GM19035 (cell line): ENCODE results near the gene TUBA3C.

Source experiments
- ATAC-seq: cut with Tn5 transposase; IDR thresholded peaks from one replicate; pipeline ENCODE4 v1.9.1; 2021; ENCODE audit not compliant: unreplicated experiment

The TUBA3C gene

DNA sequence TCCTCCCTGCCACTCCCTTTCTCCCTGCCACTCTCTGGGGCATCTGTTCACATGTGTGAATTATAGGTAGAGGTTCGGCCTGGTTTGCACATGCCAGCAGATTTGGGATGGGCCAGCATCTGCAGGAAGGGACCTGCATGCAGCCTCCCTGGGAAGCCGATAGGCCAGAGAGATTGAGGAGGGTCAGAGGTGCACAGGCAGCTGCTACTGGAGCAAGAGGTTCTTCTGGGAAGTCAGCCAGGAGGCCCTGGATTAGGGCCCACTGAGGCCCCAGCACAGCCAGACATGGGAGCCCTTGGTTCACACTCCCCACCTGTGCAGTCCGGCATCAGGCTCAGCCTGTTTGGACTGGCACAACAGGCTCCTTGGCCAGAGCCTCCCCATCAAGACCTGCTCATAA lies 12.1 kb downstream of the TUBA3C start:
- ATAC-seq = no peak

- no peak for ATAC-seq
These were observed 20.3 kb downstream of the TUBA3C start for GRCh38 chr13:19161308-19161707.

GRCh38 chr13:19159761-19160420 lies 21.7 kb downstream of the TUBA3C start:
- no peak for ATAC-seq

DNA sequence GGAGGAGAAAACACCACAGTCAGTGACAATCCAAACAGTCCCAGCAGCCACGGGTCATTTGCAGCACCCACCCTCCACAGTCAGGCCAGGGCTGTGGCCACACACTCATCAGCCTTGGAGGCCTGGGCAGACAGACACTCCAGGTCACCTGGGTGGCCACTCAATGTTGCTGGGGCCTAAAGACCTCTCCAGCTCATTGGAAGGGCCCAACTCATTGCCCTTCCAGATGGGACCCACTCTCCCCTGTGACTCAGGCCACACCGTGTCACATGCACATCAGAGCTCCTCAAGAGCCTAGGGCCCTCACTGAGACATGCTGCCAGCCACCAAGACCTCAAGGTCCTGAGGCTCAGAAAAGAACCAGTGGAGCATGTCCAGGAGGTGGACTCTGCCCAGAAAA lies 22.4 kb downstream of the TUBA3C start:
- no peak for ATAC-seq

DNA sequence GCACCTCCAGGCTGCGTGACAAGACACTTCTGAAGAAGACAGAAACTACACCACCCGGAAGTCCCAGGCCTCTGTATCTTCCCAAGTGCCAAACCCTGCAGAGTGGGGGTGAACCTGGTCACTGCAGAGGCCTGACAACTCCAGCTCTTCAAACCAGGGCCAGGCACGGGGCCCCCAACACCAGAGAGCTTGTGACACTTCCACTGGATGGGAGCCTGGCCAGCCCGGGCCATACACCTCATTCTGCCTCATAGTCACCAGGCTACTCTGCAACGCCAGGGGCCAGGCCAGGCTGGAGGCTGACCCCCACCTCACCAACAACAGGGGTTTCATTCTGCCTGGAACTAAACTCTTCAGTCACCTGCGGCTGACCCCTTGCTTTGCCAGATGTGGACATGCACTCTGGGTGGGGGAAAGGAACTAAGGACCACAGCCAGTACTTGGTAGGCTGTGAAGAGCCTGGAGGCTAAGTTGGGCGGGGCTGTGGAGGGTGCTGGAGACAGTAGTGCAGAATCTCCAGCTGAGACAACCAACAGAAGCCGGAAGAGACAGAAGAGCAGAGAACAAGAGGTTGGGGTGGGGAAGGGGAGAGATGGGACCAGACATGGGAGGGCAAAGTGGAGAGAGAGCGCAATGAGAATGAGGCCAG lies 23.0 kb downstream of the TUBA3C start:
- ATAC-seq = no peak

- ATAC-seq = no peak
These were observed 23.6 kb downstream of the TUBA3C start for GRCh38 chr13:19158006-19158405.

DNA sequence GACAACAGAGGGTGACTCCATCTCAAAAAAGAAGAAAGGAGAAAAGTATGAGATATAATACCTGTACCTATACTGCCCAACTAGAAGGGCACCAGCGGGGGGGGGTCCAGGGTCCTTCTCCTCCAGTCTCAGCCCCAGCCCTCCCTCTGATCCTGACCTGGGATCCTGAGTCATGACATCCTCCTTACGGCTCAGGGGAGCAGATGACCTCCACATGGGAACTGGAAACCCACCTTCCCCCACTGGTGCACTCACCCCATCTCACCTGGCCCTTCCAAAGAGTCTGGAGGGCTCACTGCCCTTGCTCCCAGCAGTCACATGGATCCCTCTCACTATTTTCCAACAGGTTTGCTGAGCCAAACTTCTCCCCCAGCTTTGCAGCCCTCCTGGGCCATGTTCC lies 24.2 kb downstream of the TUBA3C start:
- ATAC-seq = no peak

GRCh38 chr13:19156013-19156825 lies 25.4 kb downstream of the TUBA3C start:
- ATAC-seq = no peak

DNA sequence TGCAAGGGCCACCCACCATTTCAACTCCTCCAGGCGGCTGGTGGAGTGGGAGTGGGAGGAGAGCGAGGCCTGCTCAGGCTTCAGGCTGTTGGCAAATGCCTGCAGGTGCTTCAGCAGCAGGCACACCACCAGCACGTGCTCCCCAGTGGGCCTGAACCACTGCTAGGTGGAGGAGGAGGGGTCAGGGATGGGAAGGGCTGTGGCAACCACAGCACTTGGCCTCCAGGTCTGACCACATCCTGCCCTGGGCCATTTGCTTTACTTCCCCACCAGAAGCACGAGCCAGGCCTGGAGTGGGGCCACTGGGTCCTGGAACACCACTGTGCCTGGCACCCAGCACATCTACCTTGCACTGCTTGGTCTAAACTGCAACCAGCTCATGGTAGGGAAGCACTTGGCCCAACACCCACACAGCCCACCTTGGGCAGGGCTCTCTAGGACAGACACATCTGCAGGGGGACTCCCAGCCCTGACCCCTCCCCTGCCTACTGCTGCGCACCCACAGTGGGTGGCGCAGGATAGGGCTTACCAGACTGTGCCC lies 26.2 kb downstream of the TUBA3C start:
- ATAC-seq = no peak

GRCh38 chr13:19154843-19155242 lies 26.8 kb downstream of the TUBA3C start:
- no peak for ATAC-seq

DNA sequence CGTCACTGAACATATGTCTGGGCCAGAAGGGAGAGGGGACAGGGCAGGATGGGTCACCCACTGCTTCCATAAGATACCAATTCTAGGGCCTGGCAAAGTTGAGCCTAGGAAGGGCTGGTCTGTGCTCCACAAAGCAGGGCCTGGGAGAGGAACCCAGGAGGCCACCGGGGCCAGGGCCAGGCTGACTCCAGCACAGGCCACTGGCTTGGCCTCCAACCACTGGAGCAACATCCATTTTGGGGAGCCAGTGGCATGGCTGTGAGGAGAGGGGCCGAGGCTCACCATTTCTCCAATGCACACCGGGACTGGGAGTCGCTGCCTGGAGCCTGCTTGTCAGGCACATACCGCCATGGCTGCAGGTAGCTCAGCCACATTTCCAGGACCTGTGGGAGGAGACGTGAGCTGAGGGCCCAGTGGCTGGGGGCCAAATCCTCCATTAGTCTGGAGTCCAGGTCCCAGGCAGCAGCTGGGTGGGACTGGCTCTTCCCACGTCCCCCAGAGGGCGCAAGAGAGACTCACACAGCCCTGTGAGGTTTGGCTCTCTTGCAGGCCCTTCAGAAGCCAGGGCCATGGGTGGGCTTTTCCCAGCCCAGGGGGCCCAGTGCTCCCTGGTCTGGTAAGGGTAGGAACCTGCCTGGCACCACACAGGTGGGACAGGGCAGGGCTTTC lies 27.7 kb downstream of the TUBA3C start:
- ATAC-seq = no peak

- no peak for ATAC-seq
These were observed 29.2 kb downstream of the TUBA3C start for GRCh38 chr13:19152403-19152802.

DNA sequence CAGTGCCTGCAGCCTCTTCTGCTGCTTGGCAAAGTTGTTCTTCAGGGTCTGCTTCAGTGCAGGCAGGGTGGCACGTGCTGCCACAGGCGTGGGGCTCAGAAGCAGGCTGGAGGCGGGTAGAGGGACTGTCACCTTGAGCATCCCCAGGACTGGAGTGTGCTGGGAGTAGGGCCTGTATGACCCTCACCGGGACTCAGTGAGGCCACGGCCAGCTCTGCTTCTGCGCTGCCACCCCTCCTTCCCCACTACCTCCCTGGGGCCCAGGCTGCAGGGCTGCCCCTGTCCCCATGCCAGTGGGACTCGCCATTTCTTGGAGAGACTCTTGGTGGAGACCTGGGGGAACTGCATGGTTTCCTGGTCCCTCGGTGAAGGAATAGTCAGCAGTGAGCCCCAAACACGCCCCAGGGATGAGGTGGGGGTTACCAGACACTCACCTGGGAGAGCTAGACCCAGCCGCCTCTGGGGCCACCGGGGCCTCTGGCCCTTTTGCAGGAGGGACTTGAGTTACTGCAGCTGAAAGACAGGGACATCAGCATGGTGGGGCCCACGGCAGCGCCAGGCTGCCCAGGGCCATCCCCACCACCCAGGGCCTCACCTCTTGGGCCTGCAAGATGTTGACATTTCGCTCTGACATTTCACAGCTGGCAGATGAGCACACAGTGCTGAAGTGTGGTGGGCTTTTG lies 29.9 kb downstream of the TUBA3C start:
- ATAC-seq = no peak

- no peak for ATAC-seq
These were observed 30.9 kb downstream of the TUBA3C start for GRCh38 chr13:19150712-19151228.

- no peak for ATAC-seq
These were observed 31.4 kb downstream of the TUBA3C start for GRCh38 chr13:19150226-19150625.

DNA sequence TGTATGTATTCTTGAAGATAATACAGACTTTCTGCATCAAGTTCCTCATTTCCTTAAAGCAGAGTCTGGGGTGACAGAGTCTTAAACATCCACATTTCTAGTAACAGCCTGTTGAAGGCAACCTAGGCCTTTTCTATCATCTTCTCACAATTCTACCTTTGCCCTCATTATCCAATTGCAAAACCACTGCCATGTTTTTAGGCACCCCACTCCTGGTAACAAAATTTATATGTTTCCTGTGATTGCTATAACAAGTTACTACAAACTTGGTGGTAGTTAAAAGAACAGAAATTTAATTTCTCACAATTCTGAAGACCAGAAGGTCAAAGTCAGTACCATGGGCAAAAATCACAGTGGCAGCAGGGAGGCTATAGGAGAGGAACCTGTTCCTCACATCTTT lies 33.1 kb downstream of the TUBA3C start:
- no peak for ATAC-seq
